GM12878 (cell line): Measurements from ENCODE around the gene FOSB. TPM values are rescaled to one million over a fixed set of nuclear protein-coding genes. Genes with fewer than 3 reads are reported as not detected.
"Not testable (repeated sequence)": the region's sequence is repeated elsewhere in the genome, so short reads cannot be mapped to it uniquely, and the experiment has no call there.

ENCODE experiments used
- ATAC-seq: fragments of 200-7000 bp; cut with Tn5 transposase; 3 replicates; pipeline ENCODE4 v1.9.1; 2020; ENCODE audit warnings: mild to moderate bottlenecking, moderate library complexity
- BruUV-seq: library from RNA; stranded (reverse); fragments of 400-500 nt; replicated peaks from 2 replicates; lab custom pipeline; 2021; lab: Mats Ljungman, UMichigan
- CTCF ChIA-PET: fragments of 300-600 bp; sonication (Branson Sonifier 250); formaldehyde crosslinking; extraction: SDS; loops from one replicate; lab custom pipeline; 2021; ENCODE audit warnings: inconsistent platforms; lab: Yijun Ruan, JAX
- POLR2A ChIA-PET: fragments of 350-600 bp; formaldehyde crosslinking; extraction: SDS; loops from one replicate; lab custom pipeline; 2021; ENCODE audit warnings: inconsistent platforms; lab: Charles Lee
- RAD21 ChIA-PET: fragments of 300-600 bp; sonication (Branson Sonifier 250); formaldehyde crosslinking; loops from one replicate; lab custom pipeline; 2023; ENCODE audit warnings: antibody characterized with exemption; ENCODE audit not compliant: unreplicated experiment; lab: Charles Lee
- SMC1A ChIA-PET: fragments of 300-600 bp; sonication (Branson Sonifier 250); formaldehyde crosslinking; loops from one replicate; lab custom pipeline; 2023; ENCODE audit not compliant: unreplicated experiment, uncharacterized antibody; lab: Charles Lee
- DNase-seq: peaks from one replicate; pipeline ENCODE4 v3.0.0-alpha.2; 2011; ENCODE audit warnings: low read depth, low spot score
- FAIRE-seq: peaks from 3 replicates; lab custom pipeline; 2011; peaks lifted over from hg19 to GRCh38; lab: Jason Lieb, UNC
- H2AFZ ChIP-seq: 2 replicates; pipeline ENCODE4 v1.6.0; 2011; ENCODE audit warnings: low read depth, low read length, control low read depth; ENCODE audit not compliant: control insufficient read depth
- H3K27ac ChIP-seq: 2 replicates; pipeline ENCODE4 v1.5.1; 2011; ENCODE audit warnings: control low read depth; ENCODE audit not compliant: control insufficient read depth, insufficient read depth
- H3K27me3 ChIP-seq, 2 experiments: replicated peaks in 1 of 2; 2 replicates each; pipeline versions ENCODE4 v1.6.0 to v1.6.1; 2011; ENCODE audit warnings: low read length in 1 of 2; ENCODE audit not compliant: control insufficient read depth in 2 of 2, insufficient read depth in 2 of 2
- H3K36me3 ChIP-seq, 2 experiments: 2 replicates each; pipeline ENCODE4 v1.5.1; 2011; ENCODE audit warnings: low read length in 1 of 2; ENCODE audit not compliant: control insufficient read depth in 2 of 2, insufficient read depth in 2 of 2
- H3K4me1 ChIP-seq: 2 replicates; pipeline ENCODE4 v1.6.1; 2011; ENCODE audit warnings: mild to moderate bottlenecking, low read length, moderate library complexity, mixed read lengths; ENCODE audit not compliant: control insufficient read depth, insufficient read depth
- H3K4me2 ChIP-seq: 2 replicates; pipeline ENCODE4 v1.6.0; 2011; ENCODE audit warnings: control low read depth; ENCODE audit not compliant: control insufficient read depth, insufficient read depth
- H3K4me3 ChIP-seq: fragments of 200-600 bp; sonication (generic); 2 replicates; pipeline ENCODE4 v1.5.1; 2016
- H3K79me2 ChIP-seq: 2 replicates; pipeline ENCODE4 v1.6.0; 2011; ENCODE audit warnings: low read length; ENCODE audit not compliant: control insufficient read depth, insufficient read depth
- H3K9ac ChIP-seq: 2 replicates; pipeline ENCODE4 v1.8.0; 2011; ENCODE audit warnings: low read length, control low read depth, mixed read lengths; ENCODE audit not compliant: control insufficient read depth, insufficient read depth
- H3K9me3 ChIP-seq: replicated peaks from 3 replicates; pipeline ENCODE4 v1.5.1; 2011; ENCODE audit warnings: mild to moderate bottlenecking, low read length; ENCODE audit not compliant: control insufficient read depth, insufficient read depth
- H4K20me1 ChIP-seq: 2 replicates; pipeline ENCODE4 v1.6.0; 2011; ENCODE audit not compliant: control insufficient read depth, insufficient read depth
- BHLHE40 ChIP-seq, 2 experiments: fragments of 450-650 bp in 1 of 2; IDR thresholded peaks; 2 replicates each; pipeline ENCODE4 v1.6.1; 2011 to 2017; ENCODE audit warnings: low read depth in 2 of 2, borderline replicate concordance in 1 of 2, improper control_type of control experiment in 1 of 2, low read length in 1 of 2, mild to moderate bottlenecking in 1 of 2
- WGBS: methylation state at CpG from one replicate; pipeline ENCODE4 v1.1.6; 2016; ENCODE audit warnings: low lambda C conversion rate; ENCODE audit not compliant: insufficient replicate concordance, insufficient coverage; ENCODE audit errors: missing lambda C conversion rate; 5-methylcytosine and 5-hydroxymethylcytosine counted together
- in situ Hi-C: fragments of 300-500 bp; cut with MboI; formaldehyde crosslinking; loops from 9 replicates; pipeline ENCODE4 v1.14.3; 2018; ENCODE audit warnings: mixed read lengths
- intact Hi-C: fragments of 100-400 bp; cut with micrococcal nuclease; formaldehyde crosslinking; loops from one replicate; pipeline ENCODE4 v1.14.2; 2022; ENCODE audit not compliant: unreplicated experiment
- polyA plus RNA-seq, 11 experiments: library from polyadenylated mRNA; depleted of rRNA in 4 of 11; unstranded in 6 of 11; stranded (reverse) in 5 of 11; fragments of >200 nt; fragmentation: Nextera tagmentation in 4 of 11; fragmentation: Illumina TruSeq in 1 of 11; extraction: Ambion mirVana in 4 of 11; extraction: Trizol in 1 of 11; gene quantifications; 1 replicate in 1 of 11; 2 replicates in 10 of 11; pipeline versions ENCODE4 v1.2.1 to v1.2.3, GENCODE V29; 2011 to 2016; ENCODE audit warnings: inconsistent platforms in 2 of 11, missing spikeins in 2 of 11, low read depth in 1 of 11
- total RNA-seq, 4 experiments: library from RNA; depleted of rRNA in 3 of 4; stranded (reverse); fragments of >200 nt in 3 of 4; fragmentation: Illumina TruSeq in 1 of 4; extraction: Trizol in 1 of 4; gene quantifications; 2 replicates each; pipeline versions ENCODE4 v1.2.1 to v1.2.3, GENCODE V29; 2013 to 2021

FOSB gene
- total and polyA plus RNA-seq, 10 of the 15 experiments (the other 5 are each of a cell fraction or from before 2014, with no cell fraction given), result 0.06 to 0.56 (median 0.26) TPM

DNA sequence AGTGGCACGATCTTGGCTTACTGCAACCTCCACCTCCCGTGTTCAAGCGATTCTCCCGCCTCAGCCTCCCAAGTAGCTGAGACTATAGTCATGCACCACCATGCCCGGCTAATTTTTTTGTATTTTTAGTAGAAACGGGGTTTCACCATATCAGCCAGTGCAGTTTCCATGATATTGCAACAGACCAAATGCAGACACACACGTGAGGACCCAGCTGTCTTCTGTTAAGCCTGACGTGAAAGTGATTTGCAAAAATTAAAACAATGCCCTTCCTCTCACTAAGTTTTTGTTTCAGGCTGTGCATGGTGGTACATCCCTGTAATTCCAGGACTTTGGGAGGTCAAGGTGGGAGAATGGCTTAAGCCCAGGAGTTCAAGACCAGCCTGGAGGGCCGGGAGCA lies 36.8 kb upstream of the FOSB start:
- intact Hi-C loops, H3K4me1 ChIP-seq: not testable (repeated sequence)
- POLR2A ChIA-PET, result interaction anchor here (0.6 to 2.3 kb wide), 4 partner anchors 9 to 294 kb away, joined by 4 to 7 read pairs (median 5); no protein-coding TSS in a partner anchor

DNA sequence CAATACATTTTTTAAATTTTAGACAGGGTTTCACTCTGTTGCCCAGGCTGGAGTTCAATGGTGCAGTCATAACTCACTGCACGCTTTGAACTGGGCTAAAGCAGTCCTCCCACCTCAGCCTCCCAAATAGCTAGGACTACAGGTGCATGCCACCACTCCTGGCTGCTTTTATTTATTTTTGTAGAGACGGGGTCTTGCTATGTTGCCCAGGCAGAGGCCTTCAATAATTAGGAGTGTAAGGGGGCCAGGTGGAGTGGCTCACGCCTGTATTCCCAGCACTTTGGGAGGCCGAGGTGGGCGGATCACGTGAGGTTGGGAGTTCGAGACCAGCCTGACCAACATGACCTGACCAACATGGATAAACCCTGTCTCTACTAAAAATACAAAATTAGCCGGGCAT lies 35.3 kb upstream of the FOSB start:
- H3K36me3 ChIP-seq, H3K9me3 ChIP-seq, H3K4me2 ChIP-seq, H3K27me3 ChIP-seq, BruUV-seq, ATAC-seq, intact Hi-C loops, H4K20me1 ChIP-seq, H3K27ac ChIP-seq, H3K79me2 ChIP-seq, H3K4me3 ChIP-seq, H3K4me1 ChIP-seq, DNase-seq, H3K9ac ChIP-seq, FAIRE-seq, H2AFZ ChIP-seq, in situ Hi-C loops: not testable (repeated sequence)
- ChIA-PET RAD21 (interaction anchor here (3.2 kb wide), 1 partner anchor 46 kb away, joined by 18 read pairs; no protein-coding TSS in a partner anchor), SMC1A (interaction anchor here (3.6 kb wide), 1 partner anchor 46 kb away, joined by 19 read pairs; no protein-coding TSS in a partner anchor), CTCF (interaction anchor here (2.8 to 7.0 kb wide), 2 partner anchors 47 to 53 kb away, joined by 18 to 103 read pairs; no protein-coding TSS in a partner anchor), POLR2A (interaction anchor here (0.8 kb wide), 1 partner anchor 13 kb away, joined by 4 read pairs; no protein-coding TSS in a partner anchor)
- WGBS, result 86% methylated on average over 8 of the region's 8 CpGs

More for the DNA sequence above, 36.8 kb upstream of the FOSB start:
- BruUV-seq, in situ Hi-C loops, H3K4me2 ChIP-seq, H4K20me1 ChIP-seq, H3K9ac ChIP-seq, FAIRE-seq, H3K27ac ChIP-seq, DNase-seq, ATAC-seq, H3K4me3 ChIP-seq, H3K79me2 ChIP-seq, H3K27me3 ChIP-seq, H2AFZ ChIP-seq, H3K9me3 ChIP-seq, H3K36me3 ChIP-seq: not testable (repeated sequence)
- CTCF ChIA-PET, result interaction anchor here (0.6 to 7.0 kb wide), 8 partner anchors 9 to 211 kb away, joined by 3 to 103 read pairs (median 4); no protein-coding TSS in a partner anchor
- RAD21 ChIA-PET, result interaction anchor here (0.8 to 3.2 kb wide), 3 partner anchors 8 to 48 kb away, joined by 3 to 18 read pairs (median 6); no protein-coding TSS in a partner anchor
- WGBS, result 42% methylated on average over 9 of the region's 9 CpGs
- peak; percentile 61 to 79; a peak in 2 of 4 replicates for TF ChIP-seq BHLHE40 (IDR thresholded peaks at IDR 0.05; ENCODE audit: borderline replicate concordance in 1 of 2, low read depth in 2 of 2, low read length in 1 of 2)
- SMC1A ChIA-PET, result interaction anchor here (1.4 to 3.6 kb wide), 2 partner anchors 8 to 48 kb away, joined by 6 to 19 read pairs; no protein-coding TSS in a partner anchor
